Adrenal gland (tissue), 12 donors: ENCODE measurements around the gene ANKRD33B. TPM values are rescaled to one million over a fixed set of nuclear protein-coding genes. Genes with fewer than 3 reads are reported as not detected.

Experiments
- DNase-seq, 7 donors: peaks; one replicate each; pipeline ENCODE4 v3.0.0-alpha.2; 2019 to 2020
- H3K27ac ChIP-seq, 5 donors: fragments of 200-600 bp; sonication (generic) in 4 of 5; 1 replicate in 3 of 5; 2 replicates in 2 of 5; pipeline versions ENCODE4 v1.5.1 to v1.8.0; 2016 to 2020; ENCODE audit warnings: mild to moderate bottlenecking in 1 of 5
- H3K27me3 ChIP-seq: fragments of 200-600 bp; 2 replicates; pipeline ENCODE4 v1.8.0; 2021
- H3K36me3 ChIP-seq, 2 donors: fragments of 200-600 bp; replicated peaks in 1 of 2; 1 replicate in 1 of 2; 2 replicates in 1 of 2; pipeline versions ENCODE4 v1.5.1 to v1.8.0; 2018 to 2022
- H3K4me1 ChIP-seq, 2 donors: fragments of 200-600 bp; replicated peaks in 1 of 2; 1 replicate in 1 of 2; 2 replicates in 1 of 2; pipeline versions ENCODE4 v1.5.1 to v1.8.0; 2018 to 2021
- H3K4me3 ChIP-seq, 4 donors: fragments of 200-600 bp; sonication (generic) in 3 of 4; one replicate each; pipeline ENCODE4 v1.5.1; 2016 to 2018
- H3K9me3 ChIP-seq, 3 donors: fragments of 200-600 bp; sonication (generic) in 1 of 3; replicated peaks in 1 of 3; 1 replicate in 2 of 3; 2 replicates in 1 of 3; pipeline versions ENCODE4 v1.5.1 to v1.8.0; 2016 to 2021
- CTCF ChIP-seq, 6 experiments: fragments of 450-650 bp in 4 of 6; fragments of 200-600 bp in 2 of 6; sonication (generic) in 1 of 6; IDR thresholded peaks; 1 replicate in 5 of 6; 2 replicates in 1 of 6; pipeline versions ENCODE4 v1.5.1 to v1.8.0; 2016 to 2021; ENCODE audit warnings: antibody characterized with exemption in 6 of 6, mild to moderate bottlenecking in 2 of 6, moderate library complexity in 1 of 6
- POLR2A ChIP-seq, 2 donors: fragments of 450-650 bp; IDR thresholded peaks; one replicate each; pipeline ENCODE4 v1.6.1; 2017; ENCODE audit warnings: antibody characterized with exemption in 2 of 2, mild to moderate bottlenecking in 2 of 2, moderate library complexity in 1 of 2
- WGBS, 4 donors: extraction: QIAGEN DNeasy Blood & Tissue Kit in 2 of 4; methylation state at CpG; one replicate each; pipeline versions ENCODE4 v1.1.5 to v1.1.7; 2013 to 2017; 5-methylcytosine and 5-hydroxymethylcytosine counted together
- intact Hi-C, 2 donors: fragments of 100-400 bp; cut with DNase I; formaldehyde crosslinking; loops; one replicate each; pipeline versions ENCODE4 v1.14.1 to v1.15.0; 2022 to 2023
- polyA plus RNA-seq, 3 donors: library from polyadenylated mRNA; stranded (reverse); fragments of 200-250 nt in 2 of 3; fragments of 350-450 nt in 1 of 3; fragmentation: Illumina TruSeq in 1 of 3; extraction: RNeasy Lipid Tissue Mini Kit (QIAGEN cat#74804) in 1 of 3; gene quantifications; one replicate each; pipeline ENCODE4 v1.2.3, GENCODE V29; 2013 to 2014
- total RNA-seq, 9 donors: library from RNA; depleted of rRNA in 4 of 9; stranded (reverse); fragments of >200 nt in 4 of 9; fragments of 120-200 nt in 1 of 9; fragmentation: NEBNext Ultra II Directional in 1 of 9; extraction: Animal tissue kit (Norgen Biotek cat#: 25700) in 1 of 9; gene quantifications; one replicate each; pipeline versions ENCODE4 v1.1.0 to v1.2.4, GENCODE V29; 2013 to 2023
- donor health status: healthy with polysubstance abuse.
- donor health status: Bipolar disorder and iron deficiency.
- donor health status: DM: yes; HTN: yes; CAD: no.
- donor health status: DM: no; HTN: no; CAD: no.
- donor health status: DM: no; HTN: no; CAD: no.
- donor health status: DM: yes; HTN: yes; CAD: no.

ANKRD33B gene
- total and polyA plus RNA-seq, 12 donors = 0.14 to 0.69 (median 0.23) TPM

- H3K27me3 ChIP-seq = peaks cover 7% of the 10 kb centered on the region
- intact Hi-C loops = no loop called here
- no peak overlapping the region for H3K4me3 ChIP-seq
- 37 to 57% (median 51%) methylated on average over 2 to 3 of the region's 3 CpGs for WGBS, 4 donors
- DNase-seq = no peak
- no peak overlapping the region for H3K27ac ChIP-seq
- no peaks in the 10 kb centered on the region for H3K4me1 ChIP-seq
- TF ChIP-seq POLR2A (IDR thresholded peaks at IDR 0.05) (no peak), CTCF (IDR thresholded peaks at IDR 0.05) (no peak)
- no peaks in the 10 kb centered on the region for H3K9me3 ChIP-seq
- no peaks in the 10 kb centered on the region for H3K36me3 ChIP-seq
These were observed 7.5 kb upstream of the ANKRD33B start for GRCh38 chr5:10556289-10556807.

GRCh38 chr5:10556893-10557746 lies 6.8 kb upstream of the ANKRD33B start:
- no peak for TF ChIP-seq CTCF (IDR thresholded peaks at IDR 0.05)
- TF ChIP-seq POLR2A (IDR thresholded peaks at IDR 0.05) = no peak
- H3K27me3 ChIP-seq = peaks cover 10% of the 10 kb centered on the region
- no peaks in the 10 kb centered on the region for H3K4me1 ChIP-seq
- no peak overlapping the region for H3K27ac ChIP-seq
- intact Hi-C loops = no loop called here
- no peak for DNase-seq
- WGBS, 4 donors = 63 to 71% (median 64%) methylated on average over 11 of the region's 11 CpGs
- H3K36me3 ChIP-seq = no peaks in the 10 kb centered on the region
- H3K4me3 ChIP-seq = no peak overlapping the region
- H3K9me3 ChIP-seq = no peaks in the 10 kb centered on the region

DNA sequence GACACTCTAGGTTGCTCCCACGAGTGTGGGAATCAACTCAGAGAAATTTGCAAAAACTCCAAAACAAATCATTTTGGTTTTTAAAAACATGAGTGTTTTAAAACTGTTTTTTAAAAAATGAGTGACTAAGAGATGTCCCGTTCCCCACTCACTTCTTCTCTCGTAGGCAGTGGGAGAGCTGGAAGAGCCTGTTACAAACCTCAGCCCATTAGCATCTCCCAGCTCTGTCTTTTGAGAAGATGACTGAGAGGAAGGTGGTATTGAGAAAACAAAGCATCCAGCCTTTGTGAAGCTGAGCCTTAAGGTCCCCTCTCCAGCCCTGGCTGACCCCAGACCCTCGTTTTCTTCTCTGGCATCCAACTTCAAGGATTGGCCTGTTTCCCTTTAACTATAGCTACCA lies 4.7 kb upstream of the ANKRD33B start:
- peaks cover 11 to 12% of the 10 kb centered on the region in 2 donors for H3K4me1 ChIP-seq
- intact Hi-C loops = no loop called here
- H3K9me3 ChIP-seq = no peaks in the 10 kb centered on the region
- 62 to 79% (median 70%) methylated on average over 4 of the region's 4 CpGs for WGBS, 4 donors
- DNase-seq = no peak
- no peak overlapping the region for H3K27ac ChIP-seq
- no peak overlapping the region for H3K4me3 ChIP-seq
- no peaks in the 10 kb centered on the region for H3K36me3 ChIP-seq
- peaks cover 31% of the 10 kb centered on the region for H3K27me3 ChIP-seq
- no peak for TF ChIP-seq CTCF (IDR thresholded peaks at IDR 0.05)
- no peak for TF ChIP-seq POLR2A (IDR thresholded peaks at IDR 0.05)

- H3K36me3 ChIP-seq = no peaks in the 10 kb centered on the region
- TF ChIP-seq CTCF (IDR thresholded peaks at IDR 0.05) = no peak
- no peak for TF ChIP-seq POLR2A (IDR thresholded peaks at IDR 0.05)
- peaks cover 31% of the 10 kb centered on the region for H3K27me3 ChIP-seq
- no peak overlapping the region for H3K27ac ChIP-seq
- WGBS, 4 donors = 66 to 71% (median 68%) methylated on average over 7 of the region's 7 CpGs
- intact Hi-C loops = loop anchor here in 1 of 2 donors (10.0 kb wide), 1 partner anchor 65 kb away; no protein-coding TSS in a partner anchor
- no peak for DNase-seq
- H3K4me3 ChIP-seq = no peak overlapping the region
- peaks cover 11 to 17% of the 10 kb centered on the region in 2 donors for H3K4me1 ChIP-seq
- H3K9me3 ChIP-seq = no peaks in the 10 kb centered on the region
These were observed 4.0 kb upstream of the ANKRD33B start for GRCh38 chr5:10559871-10560270.
